Tibial nerve (tissue), 4 donors: Measurements from ENCODE around the gene GLRX2. TPM values are rescaled to one million over a fixed set of nuclear protein-coding genes. Genes with fewer than 3 reads are reported as not detected.

Experiments used
- DNase-seq, 2 donors: peaks; one replicate each; pipeline ENCODE4 v3.0.0-alpha.2; 2019; ENCODE audit warnings: low spot score in 2 of 2
- H3K27ac ChIP-seq, 4 donors: fragments of 200-600 bp; sonication (generic) in 3 of 4; one replicate each; pipeline ENCODE4 v1.5.1; 2017 to 2019; ENCODE audit warnings: mild to moderate bottlenecking in 1 of 4
- H3K27me3 ChIP-seq, 2 donors: fragments of 200-600 bp; sonication (generic) in 1 of 2; one replicate each; pipeline versions ENCODE4 v1.5.1 to v1.6.0; 2017 to 2019
- H3K36me3 ChIP-seq, 3 donors: fragments of 200-600 bp; sonication (generic); one replicate each; pipeline ENCODE4 v1.5.1; 2018 to 2019
- H3K4me1 ChIP-seq, 4 donors: fragments of 200-600 bp; sonication (generic) in 3 of 4; one replicate each; pipeline ENCODE4 v1.5.1; 2017 to 2019
- H3K4me3 ChIP-seq, 4 donors: fragments of 200-600 bp; sonication (generic) in 3 of 4; one replicate each; pipeline ENCODE4 v1.5.1; 2017 to 2019; ENCODE audit warnings: mild to moderate bottlenecking in 1 of 4, moderate library complexity in 1 of 4
- H3K9me3 ChIP-seq, 4 donors: fragments of 200-600 bp; sonication (generic) in 3 of 4; one replicate each; pipeline ENCODE4 v1.5.1; 2017 to 2019
- EP300 ChIP-seq, 2 donors: sonication (generic); formaldehyde crosslinking; IDR thresholded peaks; one replicate each; pipeline ENCODE4 v1.6.1; 2017; ENCODE audit warnings: antibody characterized with exemption in 2 of 2, mild to moderate bottlenecking in 1 of 2
- POLR2A ChIP-seq, 2 donors: fragments of 450-650 bp; IDR thresholded peaks; one replicate each; pipeline ENCODE4 v1.6.1; 2017; ENCODE audit warnings: antibody characterized with exemption in 2 of 2, mild to moderate bottlenecking in 2 of 2, moderate library complexity in 2 of 2
- WGBS, 2 donors: methylation state at CpG; one replicate each; pipeline ENCODE4 v1.1.5; 2018; 5-methylcytosine and 5-hydroxymethylcytosine counted together
- total RNA-seq, 4 donors: library from RNA; depleted of rRNA; stranded (reverse); fragments of >200 nt; gene quantifications; one replicate each; pipeline ENCODE4 v1.1.0, GENCODE V29; 2016
- TF ChIP-seq, protein P1 (sequence below), 5 experiments: fragments of 200-600 bp in 3 of 5; fragments of 450-650 bp in 2 of 5; sonication (generic) in 3 of 5; IDR thresholded peaks; one replicate each; pipeline ENCODE4 v1.5.1; 2016 to 2019; ENCODE audit warnings: antibody characterized with exemption in 5 of 5, mild to moderate bottlenecking in 3 of 5, moderate library complexity in 2 of 5

The GLRX2 gene
- total RNA-seq, 4 donors from 2014 or later: 3.9 to 8.3 (median 4.8) TPM

DNA sequence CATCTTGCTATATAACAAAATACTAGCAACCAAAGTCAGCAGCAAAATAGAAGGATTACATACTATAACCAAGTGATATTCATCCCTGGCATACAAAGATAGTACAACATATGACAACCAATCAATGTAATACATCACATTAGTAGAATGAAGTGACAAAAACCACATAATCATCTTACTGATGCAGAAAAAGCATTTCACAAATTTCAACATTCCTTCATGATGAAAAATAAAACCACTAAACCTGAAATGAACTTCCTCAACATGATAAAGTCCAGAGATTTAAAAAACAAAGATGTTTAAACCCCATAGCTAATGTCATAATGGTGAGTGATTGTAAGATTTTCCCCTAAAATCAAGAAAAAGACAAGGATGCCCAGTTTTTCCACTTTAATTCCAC lies 27.2 kb downstream of the GLRX2 start:
- no peak for DNase-seq
- H3K4me3 ChIP-seq: no peak overlapping the region
- peaks cover 0 to 63% (median 13%) of the 10 kb centered on the region in 3 donors for H3K36me3 ChIP-seq
- no peak overlapping the region for H3K27ac ChIP-seq
- no peaks in the 10 kb centered on the region for H3K27me3 ChIP-seq
- H3K9me3 ChIP-seq: no peaks in the 10 kb centered on the region
- H3K4me1 ChIP-seq: no peaks in the 10 kb centered on the region
- TF ChIP-seq, protein P1, sequence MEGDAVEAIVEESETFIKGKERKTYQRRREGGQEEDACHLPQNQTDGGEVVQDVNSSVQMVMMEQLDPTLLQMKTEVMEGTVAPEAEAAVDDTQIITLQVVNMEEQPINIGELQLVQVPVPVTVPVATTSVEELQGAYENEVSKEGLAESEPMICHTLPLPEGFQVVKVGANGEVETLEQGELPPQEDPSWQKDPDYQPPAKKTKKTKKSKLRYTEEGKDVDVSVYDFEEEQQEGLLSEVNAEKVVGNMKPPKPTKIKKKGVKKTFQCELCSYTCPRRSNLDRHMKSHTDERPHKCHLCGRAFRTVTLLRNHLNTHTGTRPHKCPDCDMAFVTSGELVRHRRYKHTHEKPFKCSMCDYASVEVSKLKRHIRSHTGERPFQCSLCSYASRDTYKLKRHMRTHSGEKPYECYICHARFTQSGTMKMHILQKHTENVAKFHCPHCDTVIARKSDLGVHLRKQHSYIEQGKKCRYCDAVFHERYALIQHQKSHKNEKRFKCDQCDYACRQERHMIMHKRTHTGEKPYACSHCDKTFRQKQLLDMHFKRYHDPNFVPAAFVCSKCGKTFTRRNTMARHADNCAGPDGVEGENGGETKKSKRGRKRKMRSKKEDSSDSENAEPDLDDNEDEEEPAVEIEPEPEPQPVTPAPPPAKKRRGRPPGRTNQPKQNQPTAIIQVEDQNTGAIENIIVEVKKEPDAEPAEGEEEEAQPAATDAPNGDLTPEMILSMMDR (IDR thresholded peaks at IDR 0.05): no peak
- no peak for TF ChIP-seq POLR2A (IDR thresholded peaks at IDR 0.05)

DNA sequence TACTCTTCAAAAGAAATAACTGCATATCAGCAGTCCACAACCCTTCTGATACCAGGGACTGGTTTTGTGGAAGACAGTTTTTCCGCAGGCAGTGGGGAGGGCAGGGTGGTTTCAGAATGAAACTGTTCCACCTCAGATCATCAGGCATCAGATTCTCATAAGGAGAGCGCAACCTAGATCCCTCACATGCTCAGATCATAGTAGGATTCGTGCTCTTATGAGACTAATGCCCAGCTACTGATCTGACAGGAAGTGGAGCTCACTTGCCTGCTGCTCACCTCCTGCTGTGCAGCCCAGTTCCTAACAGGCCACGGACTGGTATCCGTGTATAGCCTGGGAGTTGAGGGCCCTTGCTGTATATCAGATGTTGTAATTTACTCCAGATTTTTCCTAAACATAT lies 34.3 kb downstream of the GLRX2 start:
- no peaks in the 10 kb centered on the region for H3K9me3 ChIP-seq
- no peaks in the 10 kb centered on the region for H3K27me3 ChIP-seq
- H3K27ac ChIP-seq: no peak overlapping the region
- no peak for DNase-seq
- peaks cover 0 to 16% (median 0%) of the 10 kb centered on the region in 3 donors for H3K36me3 ChIP-seq
- WGBS, 2 donors: 64 to 72% methylated on average over 5 of the region's 5 CpGs
- TF ChIP-seq POLR2A (IDR thresholded peaks at IDR 0.05) (no peak), EP300 (IDR thresholded peaks at IDR 0.05) (no peak)
- TF ChIP-seq, protein P1 (IDR thresholded peaks at IDR 0.05): no peak
- peaks cover 0 to 25% (median 12%) of the 10 kb centered on the region in 4 donors for H3K4me1 ChIP-seq
- no peak overlapping the region for H3K4me3 ChIP-seq

DNA sequence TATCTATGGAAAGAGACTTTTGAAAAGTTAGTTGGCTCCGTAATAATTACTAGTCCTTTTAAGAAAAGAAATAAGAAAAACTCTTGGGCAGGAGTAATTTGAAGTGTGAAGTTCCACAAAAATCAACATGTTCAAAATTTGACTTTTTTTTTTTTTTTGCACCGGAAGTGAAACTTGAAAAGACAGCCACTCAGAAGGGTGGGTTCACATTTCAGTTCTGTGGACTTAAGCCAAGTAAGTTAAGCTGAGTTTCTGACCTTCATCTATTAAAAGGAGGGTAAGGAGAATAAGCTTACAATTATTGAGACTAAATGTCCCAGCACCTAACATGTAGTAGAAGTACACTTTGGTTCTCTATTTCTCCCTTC lies 34.8 kb downstream of the GLRX2 start:
- H3K27me3 ChIP-seq: no peaks in the 10 kb centered on the region
- peaks cover 0 to 16% (median 0%) of the 10 kb centered on the region in 3 donors for H3K36me3 ChIP-seq
- WGBS, 2 donors: 57 to 62% methylated on average over 2 of the region's 2 CpGs
- H3K4me1 ChIP-seq: peaks cover 0 to 31% (median 12%) of the 10 kb centered on the region in 4 donors
- no peak for DNase-seq
- H3K4me3 ChIP-seq: no peak overlapping the region
- no peaks in the 10 kb centered on the region for H3K9me3 ChIP-seq
- H3K27ac ChIP-seq: no peak overlapping the region
- TF ChIP-seq, protein P1 (IDR thresholded peaks at IDR 0.05): no peak
- TF ChIP-seq EP300 (IDR thresholded peaks at IDR 0.05) (no peak), POLR2A (IDR thresholded peaks at IDR 0.05) (no peak)

DNA sequence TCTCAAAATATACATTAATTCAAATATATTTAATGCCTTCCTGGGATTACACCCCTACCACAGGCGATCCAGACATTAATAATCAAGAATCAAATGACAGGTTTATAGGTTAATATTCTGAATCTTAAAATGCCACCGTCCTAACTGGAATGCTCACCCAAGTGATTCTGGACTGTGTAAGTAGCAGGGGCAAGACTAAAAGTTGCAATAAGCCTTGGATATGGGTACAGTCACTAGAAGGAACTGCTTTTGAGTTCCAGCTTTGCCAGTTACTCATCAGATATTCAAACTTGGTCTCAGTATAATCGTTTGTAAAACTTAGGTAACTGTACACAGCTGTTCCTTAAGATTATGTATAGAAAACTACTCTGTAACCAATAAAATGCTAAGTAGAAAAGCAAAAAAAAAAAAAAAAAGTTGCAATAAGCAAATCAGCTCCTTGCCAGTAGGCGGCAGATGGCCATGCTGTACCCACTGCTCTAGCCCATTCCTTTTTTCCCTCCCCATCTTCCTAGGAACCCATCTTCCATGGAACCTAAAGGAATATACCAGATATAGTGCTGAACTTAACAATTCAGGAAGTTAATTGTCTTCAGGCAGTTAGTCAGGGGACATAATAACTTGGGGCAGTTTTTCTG lies 35.3 kb downstream of the GLRX2 start:
- Histone ChIP-seq H3K27me3 (no peaks in the 10 kb centered on the region), H3K36me3 (peaks cover 0 to 16% (median 0%) of the 10 kb centered on the region in 3 donors), H3K27ac (no peak overlapping the region), H3K9me3 (no peaks in the 10 kb centered on the region), H3K4me3 (no peak overlapping the region), H3K4me1 (peaks cover 0 to 35% (median 12%) of the 10 kb centered on the region in 4 donors)
- no peak for DNase-seq
- WGBS, 2 donors: 79 to 89% methylated on average over 4 of the region's 4 CpGs
- no peak for TF ChIP-seq EP300 (IDR thresholded peaks at IDR 0.05)

DNA sequence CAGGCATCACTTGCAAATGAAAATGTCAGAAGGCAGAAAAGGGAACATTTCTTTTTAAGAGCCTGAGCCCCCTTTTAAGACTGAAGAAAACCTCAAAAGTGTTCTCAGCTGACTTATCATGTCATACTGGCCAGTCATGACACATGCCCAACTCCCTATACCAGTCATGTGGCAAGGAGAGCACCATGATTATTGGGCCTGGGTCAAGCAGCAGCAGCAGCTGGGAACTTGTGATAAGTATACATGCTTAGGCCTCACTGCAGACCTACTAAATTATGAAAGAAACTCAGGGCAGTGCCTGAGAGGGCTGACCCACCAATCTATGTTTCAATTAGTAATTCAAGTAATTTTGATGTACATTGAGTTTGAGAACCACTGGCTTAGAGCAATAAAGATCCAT lies 37.2 kb downstream of the GLRX2 start:
- Histone ChIP-seq H3K9me3 (no peaks in the 10 kb centered on the region), H3K4me1 (peaks cover 0 to 40% (median 12%) of the 10 kb centered on the region in 4 donors), H3K36me3 (peaks cover 0 to 11% (median 0%) of the 10 kb centered on the region in 3 donors), H3K27me3 (no peaks in the 10 kb centered on the region), H3K27ac (no peak overlapping the region), H3K4me3 (no peak overlapping the region)
- TF ChIP-seq, protein P1 (IDR thresholded peaks at IDR 0.05): no peak
- TF ChIP-seq EP300 (IDR thresholded peaks at IDR 0.05): no peak
- no peak for TF ChIP-seq POLR2A (IDR thresholded peaks at IDR 0.05)
- no peak for DNase-seq
